Activated B cell treated with CpG ODN at 0.5 μM for 24 hours (primary cell): ENCODE measurements around the gene HLCS. TPM values are rescaled to one million over a fixed set of nuclear protein-coding genes. Genes with fewer than 3 reads are reported as not detected.

Experiments used
- ATAC-seq: fragments of 200-7000 bp; cut with Tn5 transposase; one replicate; pipeline ENCODE4 v1.10.0; 2021; ENCODE audit warnings: low read depth, mild to moderate bottlenecking, moderate library complexity
- CTCF ChIA-PET: fragments of 350-600 bp; sonication (Branson Sonifier 250); formaldehyde crosslinking; loops from one replicate; lab custom pipeline; 2021; ENCODE audit warnings: antibody characterized with exemption; lab: Charles Lee
- POLR2A ChIA-PET: fragments of 350-600 bp; sonication (Branson Sonifier 250); formaldehyde crosslinking; loops from one replicate; lab custom pipeline; 2021; ENCODE audit warnings: antibody characterized with exemption; lab: Charles Lee
- DNase-seq: peaks from one replicate; pipeline ENCODE4 v3.0.0; 2022
- H3K27ac Mint-ChIP-seq: one replicate; pipeline ENCODE4 v1.8.0; 2020; ENCODE audit warnings: mixed read lengths
- H3K27me3 Mint-ChIP-seq: one replicate; pipeline ENCODE4 v1.8.0; 2021; ENCODE audit warnings: mixed read lengths
- H3K36me3 Mint-ChIP-seq: one replicate; pipeline ENCODE4 v1.8.0; 2021; ENCODE audit warnings: low read depth, mixed read lengths
- H3K4me1 Mint-ChIP-seq: one replicate; pipeline ENCODE4 v1.8.0; 2021; ENCODE audit warnings: mixed read lengths
- H3K4me3 Mint-ChIP-seq: one replicate; pipeline ENCODE4 v1.8.0; 2020; ENCODE audit warnings: mild to moderate bottlenecking, mixed read lengths
- H3K9me3 Mint-ChIP-seq: one replicate; pipeline ENCODE4 v1.8.0; 2020; ENCODE audit warnings: mixed read lengths
- intact Hi-C: fragments of 100-400 bp; cut with micrococcal nuclease; formaldehyde crosslinking; loops from one replicate; pipeline ENCODE4 v1.15.1; 2024
- total RNA-seq: library from RNA; stranded (reverse); gene quantifications from 2 replicates; pipeline ENCODE4 v1.2.3, GENCODE V29; 2022
- TF ChIP-seq, protein P1 (sequence below): fragments of 200-600 bp; IDR thresholded peaks from one replicate; pipeline ENCODE4 v1.8.0; 2022; ENCODE audit warnings: antibody characterized with exemption, mild to moderate bottlenecking

HLCS gene
- total RNA-seq, 1 donor from 2014 or later, result 10.6 TPM

DNA sequence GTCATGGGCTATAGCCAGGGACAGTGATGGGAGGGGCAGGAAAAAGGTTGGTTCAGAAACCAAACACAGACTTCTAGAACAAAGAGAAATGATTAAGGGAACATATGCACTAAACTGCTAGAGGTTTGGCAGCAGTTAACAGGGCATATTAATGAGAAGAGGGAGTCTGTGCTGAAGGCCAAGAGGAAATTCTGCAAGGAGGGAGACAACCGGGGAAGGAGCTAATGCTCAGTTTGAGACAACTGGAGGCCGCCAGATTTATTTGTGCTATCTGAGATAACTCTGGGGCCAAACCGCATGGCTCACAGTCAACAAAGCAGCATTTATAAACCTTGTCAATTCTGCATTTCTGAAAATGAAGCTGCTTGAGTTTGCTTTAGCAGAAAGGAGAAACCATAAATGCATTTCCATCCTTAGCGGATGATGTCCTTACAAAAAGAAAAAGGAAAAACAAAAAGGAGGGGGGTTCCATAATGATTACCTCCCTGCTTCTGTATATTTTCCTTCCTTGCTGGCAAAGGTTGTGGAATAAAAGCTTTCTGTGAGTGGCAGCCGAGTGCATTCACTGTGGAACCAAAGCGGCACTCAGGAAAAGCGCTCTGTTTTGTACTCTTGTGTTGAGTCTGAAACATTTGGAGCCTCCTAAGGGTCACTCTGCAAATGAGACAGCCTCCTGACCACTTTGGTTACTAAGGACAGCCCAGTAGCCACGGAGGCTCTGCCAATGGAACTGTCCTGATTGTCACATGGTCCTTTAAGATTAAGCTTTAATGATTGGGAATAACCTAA, 197.2 kb downstream of the HLCS start:
- ATAC-seq (no peak), DNase-seq (no peak)
- TF ChIP-seq, protein P1, sequence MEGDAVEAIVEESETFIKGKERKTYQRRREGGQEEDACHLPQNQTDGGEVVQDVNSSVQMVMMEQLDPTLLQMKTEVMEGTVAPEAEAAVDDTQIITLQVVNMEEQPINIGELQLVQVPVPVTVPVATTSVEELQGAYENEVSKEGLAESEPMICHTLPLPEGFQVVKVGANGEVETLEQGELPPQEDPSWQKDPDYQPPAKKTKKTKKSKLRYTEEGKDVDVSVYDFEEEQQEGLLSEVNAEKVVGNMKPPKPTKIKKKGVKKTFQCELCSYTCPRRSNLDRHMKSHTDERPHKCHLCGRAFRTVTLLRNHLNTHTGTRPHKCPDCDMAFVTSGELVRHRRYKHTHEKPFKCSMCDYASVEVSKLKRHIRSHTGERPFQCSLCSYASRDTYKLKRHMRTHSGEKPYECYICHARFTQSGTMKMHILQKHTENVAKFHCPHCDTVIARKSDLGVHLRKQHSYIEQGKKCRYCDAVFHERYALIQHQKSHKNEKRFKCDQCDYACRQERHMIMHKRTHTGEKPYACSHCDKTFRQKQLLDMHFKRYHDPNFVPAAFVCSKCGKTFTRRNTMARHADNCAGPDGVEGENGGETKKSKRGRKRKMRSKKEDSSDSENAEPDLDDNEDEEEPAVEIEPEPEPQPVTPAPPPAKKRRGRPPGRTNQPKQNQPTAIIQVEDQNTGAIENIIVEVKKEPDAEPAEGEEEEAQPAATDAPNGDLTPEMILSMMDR, result no peak
- no peak overlapping the region for H3K27ac Mint-ChIP-seq
- POLR2A ChIA-PET, result no interaction called here
- no peaks in the 10 kb centered on the region for H3K27me3 Mint-ChIP-seq
- no peaks in the 10 kb centered on the region for H3K9me3 Mint-ChIP-seq
- CTCF ChIA-PET, result no interaction called here
- H3K4me3 Mint-ChIP-seq, result no peak overlapping the region
- H3K36me3 Mint-ChIP-seq, result peaks cover 5% of the 10 kb centered on the region
- intact Hi-C loops, result no loop called here
- no peaks in the 10 kb centered on the region for H3K4me1 Mint-ChIP-seq

DNA sequence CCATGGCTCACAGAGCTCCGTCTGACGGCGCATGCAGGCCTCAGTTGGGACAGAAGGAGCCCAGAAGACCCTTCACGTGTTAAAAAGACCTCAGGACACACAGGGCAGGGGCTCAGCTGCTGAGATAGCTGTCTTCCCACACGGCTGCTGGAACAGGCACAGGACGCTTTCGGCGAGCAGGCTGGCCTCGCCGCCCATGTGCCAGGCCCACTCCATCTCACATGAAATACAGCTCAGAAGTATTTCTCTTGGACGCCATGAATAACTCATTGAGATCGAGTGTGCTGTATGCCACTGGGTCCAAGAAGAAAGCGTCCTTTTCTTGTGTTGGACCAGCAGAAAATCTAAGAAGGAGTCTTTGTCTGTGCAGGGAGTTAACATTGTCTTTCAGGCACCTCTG, 198.0 kb downstream of the HLCS start:
- H3K4me3 Mint-ChIP-seq, result no peak overlapping the region
- TF ChIP-seq, protein P1, result no peak
- H3K36me3 Mint-ChIP-seq, result peaks cover 10% of the 10 kb centered on the region
- intact Hi-C loops, result no loop called here
- H3K9me3 Mint-ChIP-seq, result no peaks in the 10 kb centered on the region
- no peaks in the 10 kb centered on the region for H3K27me3 Mint-ChIP-seq
- H3K27ac Mint-ChIP-seq, result no peak overlapping the region
- H3K4me1 Mint-ChIP-seq, result no peaks in the 10 kb centered on the region
- ChIA-PET CTCF (no interaction called here), POLR2A (no interaction called here)
- ATAC-seq (no peak), DNase-seq (no peak)

DNA sequence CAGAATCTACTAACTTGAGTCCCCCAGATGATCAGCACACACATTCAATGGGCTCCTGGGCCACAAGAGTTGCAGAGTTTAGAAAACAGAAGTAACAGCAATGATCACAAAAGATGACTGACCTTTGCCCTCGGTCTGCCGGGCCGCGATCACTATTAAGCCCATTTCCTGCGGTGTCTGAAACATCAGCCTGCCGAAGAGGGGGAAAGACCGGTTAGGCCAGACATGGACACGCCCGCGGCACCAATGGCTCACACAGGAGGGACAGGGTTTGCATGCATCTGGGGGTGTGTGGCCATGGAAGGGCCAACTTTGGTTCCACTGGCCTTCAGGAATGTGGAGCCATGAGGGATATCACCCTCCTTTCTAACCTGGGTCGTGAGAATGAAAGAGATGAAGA, 199.4 kb downstream of the HLCS start:
- Mint-ChIP-seq H3K27ac (no peak overlapping the region), H3K36me3 (peaks cover 13% of the 10 kb centered on the region), H3K4me3 (no peak overlapping the region), H3K9me3 (no peaks in the 10 kb centered on the region), H3K27me3 (no peaks in the 10 kb centered on the region), H3K4me1 (no peaks in the 10 kb centered on the region)
- intact Hi-C loops, result no loop called here
- ChIA-PET CTCF (no interaction called here), POLR2A (no interaction called here)
- TF ChIP-seq, protein P1, result no peak
- ATAC-seq (no peak), DNase-seq (no peak)

DNA sequence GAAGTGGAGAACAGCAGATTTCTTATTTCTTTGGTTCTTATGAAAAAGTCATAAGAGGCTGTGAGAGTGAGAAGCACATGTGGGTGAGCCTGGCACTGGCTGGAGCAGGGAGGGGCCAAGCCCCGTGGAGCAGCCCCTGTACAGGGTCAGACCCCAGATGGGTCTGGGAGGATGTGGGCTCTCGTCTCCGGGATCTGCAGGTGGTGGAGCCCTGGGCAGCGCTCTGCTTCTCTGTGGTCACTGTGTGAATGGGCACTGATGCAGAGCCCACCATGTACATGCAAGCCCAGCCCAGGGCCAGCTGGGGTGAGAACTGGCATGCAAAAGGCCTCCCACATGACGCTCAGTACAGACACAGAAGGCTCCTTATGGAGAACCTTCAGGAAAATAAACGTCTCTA, 200.0 kb downstream of the HLCS start:
- intact Hi-C loops, result no loop called here
- TF ChIP-seq, protein P1, result no peak
- ChIA-PET POLR2A (no interaction called here), CTCF (no interaction called here)
- Mint-ChIP-seq H3K4me3 (no peak overlapping the region), H3K4me1 (no peaks in the 10 kb centered on the region), H3K27me3 (no peaks in the 10 kb centered on the region), H3K9me3 (no peaks in the 10 kb centered on the region), H3K27ac (no peak overlapping the region), H3K36me3 (peaks cover 13% of the 10 kb centered on the region)
- DNase-seq (no peak), ATAC-seq (no peak)

DNA sequence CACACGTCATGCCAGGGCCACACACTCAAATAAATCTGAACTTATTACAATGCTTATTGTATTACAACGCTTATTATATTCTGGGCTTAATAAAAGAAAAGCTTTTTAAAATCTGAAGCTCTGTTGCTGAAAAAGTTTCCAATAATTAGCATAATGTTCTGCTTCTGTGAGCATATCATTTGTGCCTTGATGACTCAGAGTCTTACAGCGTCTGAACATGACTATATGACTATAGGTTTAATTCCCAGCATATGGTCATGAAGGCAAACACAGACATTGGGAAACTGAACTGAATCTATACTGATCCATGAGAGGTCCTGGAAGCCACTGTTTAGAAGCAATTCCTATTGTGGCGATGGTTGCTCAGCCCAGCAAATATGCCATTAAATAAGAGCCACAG, 201.2 kb downstream of the HLCS start:
- CTCF ChIA-PET, result no interaction called here
- Mint-ChIP-seq H3K27ac (no peak overlapping the region), H3K27me3 (no peaks in the 10 kb centered on the region), H3K4me3 (no peak overlapping the region), H3K9me3 (no peaks in the 10 kb centered on the region), H3K36me3 (peaks cover 13% of the 10 kb centered on the region), H3K4me1 (no peaks in the 10 kb centered on the region)
- TF ChIP-seq, protein P1, result no peak
- DNase-seq (no peak), ATAC-seq (no peak)
- intact Hi-C loops, result no loop called here
- POLR2A ChIA-PET, result no interaction called here
